Gastrocnemius medialis (tissue), 4 donors: Measurements from ENCODE around the gene EMC8.

Experiments used
- POLR2A ChIP-seq, 2 donors: fragments of 450-650 bp; IDR thresholded peaks; one replicate each; pipeline ENCODE4 v1.6.1; 2017; ENCODE audit warnings: antibody characterized with exemption in 2 of 2, mild to moderate bottlenecking in 2 of 2, moderate library complexity in 2 of 2
- TF ChIP-seq, protein P1 (sequence below), 5 experiments: fragments of 450-650 bp in 3 of 5; fragments of 200-600 bp in 2 of 5; sonication (generic) in 2 of 5; IDR thresholded peaks in 4 of 5; conservative IDR thresholded peaks in 1 of 5; 1 replicate in 4 of 5; 2 replicates in 1 of 5; pipeline ENCODE4 v1.5.1; 2016 to 2019; ENCODE audit warnings: antibody characterized with exemption in 5 of 5, mild to moderate bottlenecking in 3 of 5, moderate library complexity in 3 of 5

DNA sequence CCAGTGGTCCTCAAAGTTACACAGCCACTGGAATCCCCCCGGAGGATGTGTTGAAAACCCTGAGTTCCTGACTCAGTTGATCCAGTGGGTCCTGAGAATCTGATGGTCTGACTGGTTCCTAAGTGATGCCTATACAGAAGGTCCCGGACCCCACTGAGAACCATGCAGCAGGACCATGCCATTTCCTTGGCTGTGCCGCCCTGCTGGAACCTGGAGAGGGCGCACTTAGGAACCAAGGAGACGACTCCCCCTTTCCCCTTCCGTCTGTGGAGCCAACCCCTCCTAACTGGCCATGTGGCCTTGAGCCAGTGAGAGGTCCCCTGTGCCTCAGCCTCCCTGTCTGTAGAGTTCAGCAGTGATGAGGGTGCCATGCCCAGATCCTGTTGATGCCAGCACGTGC lies 70.5 kb downstream of the EMC8 start:
- TF ChIP-seq POLR2A (IDR thresholded peaks at IDR 0.05): no peak
- TF ChIP-seq, protein P1, sequence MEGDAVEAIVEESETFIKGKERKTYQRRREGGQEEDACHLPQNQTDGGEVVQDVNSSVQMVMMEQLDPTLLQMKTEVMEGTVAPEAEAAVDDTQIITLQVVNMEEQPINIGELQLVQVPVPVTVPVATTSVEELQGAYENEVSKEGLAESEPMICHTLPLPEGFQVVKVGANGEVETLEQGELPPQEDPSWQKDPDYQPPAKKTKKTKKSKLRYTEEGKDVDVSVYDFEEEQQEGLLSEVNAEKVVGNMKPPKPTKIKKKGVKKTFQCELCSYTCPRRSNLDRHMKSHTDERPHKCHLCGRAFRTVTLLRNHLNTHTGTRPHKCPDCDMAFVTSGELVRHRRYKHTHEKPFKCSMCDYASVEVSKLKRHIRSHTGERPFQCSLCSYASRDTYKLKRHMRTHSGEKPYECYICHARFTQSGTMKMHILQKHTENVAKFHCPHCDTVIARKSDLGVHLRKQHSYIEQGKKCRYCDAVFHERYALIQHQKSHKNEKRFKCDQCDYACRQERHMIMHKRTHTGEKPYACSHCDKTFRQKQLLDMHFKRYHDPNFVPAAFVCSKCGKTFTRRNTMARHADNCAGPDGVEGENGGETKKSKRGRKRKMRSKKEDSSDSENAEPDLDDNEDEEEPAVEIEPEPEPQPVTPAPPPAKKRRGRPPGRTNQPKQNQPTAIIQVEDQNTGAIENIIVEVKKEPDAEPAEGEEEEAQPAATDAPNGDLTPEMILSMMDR (IDR thresholded peaks at IDR 0.05 in 4 of 5, conservative IDR thresholded peaks at IDR 0.05 in 1 of 5): no peak
